ENCODE measurements around the gene RRP1. TPM values are rescaled to one million over a fixed set of nuclear protein-coding genes. Genes with fewer than 3 reads are reported as not detected.
"Not testable (repeated sequence)": the region's sequence is repeated elsewhere in the genome, so short reads cannot be mapped to it uniquely, and the experiment has no call there.

Gene RRP1
- total and polyA plus RNA-seq, 10 of the 15 experiments (the other 5 are each of a cell fraction or from before 2014, with no cell fraction given) = 0.34 to 70.8 (median 35.1) TPM

GRCh38 chr21:43842742-43843141 is 53.4 kb downstream of the RRP1 start:
- peak overlapping the region; percentile 15 for H3K4me2 ChIP-seq (ENCODE audit: control insufficient read depth, insufficient read depth)
- intact Hi-C loops (cut with micrococcal nuclease; ENCODE audit: unreplicated experiment) = no loop called here
- peak overlapping the region; percentile 51; the same call in 1 of the 2 replicates for H3K4me3 ChIP-seq
- no peak overlapping the region; the same call in 1 of the 2 replicates for H2AFZ ChIP-seq (ENCODE audit: control insufficient read depth, low read depth, low read length)
- no peak overlapping the region for H3K9ac ChIP-seq (ENCODE audit: control insufficient read depth, insufficient read depth, low read length)
- 0 out of 2 replicates have a peak, but pooled peaks cover 4% of the 10 kb centered on the region for H3K4me1 ChIP-seq (ENCODE audit: control insufficient read depth, insufficient read depth, low read length)
- DNase-seq (ENCODE audit: low read depth, low spot score) (no peak), ATAC-seq (peak; percentile 78), FAIRE-seq (peak; percentile 79)
- peak overlapping the region; percentile 6; the same call in 1 of the 2 replicates for H3K27ac ChIP-seq (ENCODE audit: control insufficient read depth, insufficient read depth)
- RAD21 ChIA-PET (ENCODE audit: unreplicated experiment) = interaction anchor here (0.6 to 1.2 kb wide), 4 partner anchors 11 to 95 kb away, joined by 3 to 4 read pairs (median 3); no protein-coding TSS in a partner anchor
- SMC1A ChIA-PET (ENCODE audit: uncharacterized antibody, unreplicated experiment) = interaction anchor here (0.9 to 3.2 kb wide), 2 partner anchors 19 to 96 kb away, joined by 3 to 12 read pairs; no protein-coding TSS in a partner anchor
- no TSS peak for BruUV-seq (replicated peaks)
- H3K27me3 ChIP-seq (replicated peaks in 1 of 2; ENCODE audit: control insufficient read depth in 2 of 2, insufficient read depth in 2 of 2, low read length in 1 of 2) = no peaks in the 10 kb centered on the region
- CTCF ChIA-PET = interaction anchor here (0.7 to 0.9 kb wide), 3 partner anchors 21 to 97 kb away, joined by 3 to 4 read pairs (median 3); no protein-coding TSS in a partner anchor
- no peaks in the 10 kb centered on the region for H3K36me3 ChIP-seq (ENCODE audit: control insufficient read depth in 2 of 2, insufficient read depth in 2 of 2, low read length in 1 of 2)
- in situ Hi-C loops (cut with MboI) = no loop called here
- H4K20me1 ChIP-seq (ENCODE audit: control insufficient read depth, insufficient read depth) = no peaks in the 10 kb centered on the region
- POLR2A ChIA-PET = interaction anchor here (0.7 kb wide), 1 partner anchor 76 kb away, joined by 5 read pairs; no protein-coding TSS in a partner anchor
- TF ChIP-seq NFYB (IDR thresholded peaks at IDR 0.05; ENCODE audit: insufficient read depth, low read depth, low read length) (no peak), IKZF2 (IDR thresholded peaks at IDR 0.05) (0 out of 4 replicates have a peak, but pooled peaks of 1 of the 2 experiments have one; percentile 10), NR2F1 (conservative IDR thresholded peaks at IDR 0.05) (no peak), RELB (IDR thresholded peaks at IDR 0.05; ENCODE audit: low read depth) (peak; percentile 35; the same call in 1 of the 2 replicates), JUNB (IDR thresholded peaks at IDR 0.05) (peak; percentile 48), NBN (IDR thresholded peaks at IDR 0.05) (peak; percentile 54; the same call in 1 of the 2 replicates)
- 50% methylated on average over 2 of the region's 2 CpGs for WGBS (ENCODE audit: insufficient coverage, insufficient replicate concordance, low lambda C conversion rate, missing lambda C conversion rate)
- no peaks in the 10 kb centered on the region for H3K9me3 ChIP-seq (replicated peaks; ENCODE audit: control insufficient read depth, insufficient read depth, low read length)
- H3K79me2 ChIP-seq (ENCODE audit: control insufficient read depth, insufficient read depth, low read length) = no peaks in the 10 kb centered on the region

- SMC1A ChIA-PET (ENCODE audit: uncharacterized antibody, unreplicated experiment) = interaction anchor here (0.7 kb wide), 1 partner anchor 17 kb away, joined by 3 read pairs; no protein-coding TSS in a partner anchor
- H3K9me3 ChIP-seq (replicated peaks; ENCODE audit: control insufficient read depth, insufficient read depth, low read length); H3K9ac ChIP-seq (ENCODE audit: control insufficient read depth, insufficient read depth, low read length); BruUV-seq (replicated peaks); H3K27me3 ChIP-seq (replicated peaks in 1 of 2; ENCODE audit: control insufficient read depth in 2 of 2, insufficient read depth in 2 of 2, low read length in 1 of 2); H3K4me3 ChIP-seq; RAD21 ChIA-PET (ENCODE audit: unreplicated experiment); H3K4me1 ChIP-seq (ENCODE audit: control insufficient read depth, insufficient read depth, low read length); in situ Hi-C loops (cut with MboI); H3K79me2 ChIP-seq (ENCODE audit: control insufficient read depth, insufficient read depth, low read length); ATAC-seq; H4K20me1 ChIP-seq (ENCODE audit: control insufficient read depth, insufficient read depth); intact Hi-C loops (cut with micrococcal nuclease; ENCODE audit: unreplicated experiment); FAIRE-seq; DNase-seq (ENCODE audit: low read depth, low spot score); H3K27ac ChIP-seq (ENCODE audit: control insufficient read depth, insufficient read depth); H3K4me2 ChIP-seq (ENCODE audit: control insufficient read depth, insufficient read depth); H3K36me3 ChIP-seq (ENCODE audit: control insufficient read depth in 2 of 2, insufficient read depth in 2 of 2, low read length in 1 of 2); H2AFZ ChIP-seq (ENCODE audit: control insufficient read depth, low read depth, low read length): not testable (repeated sequence)
- WGBS (ENCODE audit: insufficient coverage, insufficient replicate concordance, low lambda C conversion rate, missing lambda C conversion rate) = 96% methylated on average over 5 of the region's 5 CpGs
- CTCF ChIA-PET = interaction anchor here (0.6 to 0.7 kb wide), 2 partner anchors 8 to 117 kb away, joined by 3 to 5 read pairs; no protein-coding TSS in a partner anchor
- POLR2A ChIA-PET = interaction anchor here (1.3 kb wide), 1 partner anchor 10 kb away, joined by 4 read pairs; no protein-coding TSS in a partner anchor
Observed at GRCh38 chr21:43844906-43845305, 55.5 kb downstream of the RRP1 start.

Data from GM12878 (cell line).